K562 (cell line): ENCODE measurements around the gene TSPAN11. TPM values are rescaled to one million over a fixed set of nuclear protein-coding genes. Genes with fewer than 3 reads are reported as not detected.

ENCODE experiments used
- ATAC-seq: fragments of 200-7000 bp; cut with Tn5 transposase; 3 replicates; pipeline ENCODE4 v1.9.1; 2020; ENCODE audit warnings: moderate library complexity
- BruUV-seq: library from RNA; stranded (reverse); fragments of 400-500 nt; replicated peaks from 2 replicates; lab custom pipeline; 2021; lab: Mats Ljungman, UMichigan
- CTCF ChIA-PET: fragments of 300-600 bp; formaldehyde crosslinking; extraction: SDS; loops from one replicate; lab custom pipeline; 2021; ENCODE audit warnings: low intra/inter-chr PET ratio; lab: Yijun Ruan, JAX
- POLR2A ChIA-PET: fragments of 300-600, 350-650 bp; sonication (Branson Sonifier 250); formaldehyde crosslinking; extraction: SDS; loops from one replicate; lab custom pipeline; 2021; ENCODE audit warnings: antibody characterized with exemption, inconsistent platforms; lab: Yijun Ruan, JAX
- DNase-seq, 4 experiments: peaks; one replicate each; pipeline versions ENCODE4 v3.0.0 to v3.0.0-alpha.2; 2011 to 2018; ENCODE audit warnings: low spot score in 3 of 4, mixed read lengths in 3 of 4; ENCODE audit errors: extremely low read depth in 1 of 4
- FAIRE-seq: peaks from 2 replicates; lab custom pipeline; 2011; peaks lifted over from hg19 to GRCh38; lab: Jason Lieb, UNC
- H2AFZ ChIP-seq: 2 replicates; pipeline ENCODE4 v1.6.0; 2011; ENCODE audit warnings: low read depth, low read length, control low read depth, inconsistent platforms
- H3K27ac ChIP-seq: fragments of 200-600 bp; 3 replicates; pipeline ENCODE4 v1.8.0; 2011; ENCODE audit warnings: low read depth, mild to moderate bottlenecking, control low read depth, inconsistent platforms, low read length, moderate library complexity, mixed read lengths; ENCODE audit errors: extremely low read depth
- H3K27me3 ChIP-seq, 2 experiments: fragments of 300-600 bp in 1 of 2; 2 replicates in 1 of 2; 3 replicates in 1 of 2; pipeline versions ENCODE4 v1.6.0 to v1.8.0; 2011; ENCODE audit warnings: inconsistent platforms in 2 of 2, low read length in 2 of 2, mild to moderate bottlenecking in 1 of 2, mixed read lengths in 1 of 2, moderate library complexity in 1 of 2; ENCODE audit not compliant: control insufficient read depth in 2 of 2, insufficient read depth in 2 of 2
- H3K36me3 ChIP-seq: fragments of 300-600 bp; 3 replicates; pipeline ENCODE4 v1.8.0; 2011; ENCODE audit warnings: mild to moderate bottlenecking, low read length, inconsistent platforms; ENCODE audit not compliant: control insufficient read depth, insufficient read depth
- H3K4me1 ChIP-seq, 2 experiments: fragments of 200-600 bp in 1 of 2; replicated peaks in 1 of 2; 2 replicates in 1 of 2; 3 replicates in 1 of 2; pipeline versions ENCODE4 v1.5.1 to v1.8.0; 2011; ENCODE audit warnings: inconsistent platforms in 2 of 2, low read length in 2 of 2, mild to moderate bottlenecking in 1 of 2, mixed read lengths in 1 of 2, moderate library complexity in 1 of 2; ENCODE audit not compliant: control insufficient read depth in 2 of 2, insufficient read depth in 2 of 2
- H3K4me2 ChIP-seq: 2 replicates; pipeline ENCODE4 v1.6.1; 2011; ENCODE audit warnings: low read length, control low read depth, inconsistent platforms, mixed read lengths; ENCODE audit not compliant: insufficient read depth
- H3K4me3 ChIP-seq: fragments of 200-600 bp; sonication (generic), shearing (Covaris generic); 2 replicates; pipeline ENCODE4 v1.5.1; 2016; ENCODE audit warnings: control low read depth, inconsistent platforms
- H3K79me2 ChIP-seq: fragments of 200-600 bp; 3 replicates; pipeline ENCODE4 v1.8.0; 2011; ENCODE audit warnings: low read length, inconsistent platforms; ENCODE audit not compliant: control insufficient read depth, insufficient read depth
- H3K9ac ChIP-seq, 2 experiments: 2 replicates each; pipeline versions ENCODE4 v1.6.0 to v1.6.1; 2011; ENCODE audit warnings: low read depth in 2 of 2, low read length in 2 of 2, control low read depth in 1 of 2, inconsistent platforms in 1 of 2, mild to moderate bottlenecking in 1 of 2, mixed read lengths in 1 of 2; ENCODE audit not compliant: insufficient read depth in 1 of 2
- H3K9me1 ChIP-seq: one replicate; pipeline ENCODE4 v1.6.0; 2011; ENCODE audit warnings: inconsistent platforms, mild to moderate bottlenecking, low read length, moderate library complexity; ENCODE audit not compliant: control insufficient read depth, insufficient read depth
- H3K9me3 ChIP-seq: replicated peaks from 2 replicates; pipeline ENCODE4 v1.5.1; 2011; ENCODE audit warnings: low read depth, low read length, inconsistent platforms; ENCODE audit not compliant: control insufficient read depth, insufficient read depth
- H4K20me1 ChIP-seq: replicated peaks from 2 replicates; pipeline ENCODE4 v1.6.1; 2011; ENCODE audit warnings: low read length, inconsistent platforms, mixed read lengths; ENCODE audit not compliant: control insufficient read depth, insufficient read depth
- ARID3A ChIP-seq: IDR thresholded peaks from 2 replicates; pipeline ENCODE4 v1.6.1; 2012; ENCODE audit warnings: low read depth, low read length, improper control_type of control experiment, borderline replicate concordance
- HES1 ChIP-seq: fragments of 450-650 bp; IDR thresholded peaks from 2 replicates; pipeline ENCODE4 v1.6.1; 2016; ENCODE audit warnings: low read depth, mild to moderate bottlenecking, moderate library complexity
- RB1 ChIP-seq: fragments of 450-650 bp; IDR thresholded peaks from 2 replicates; pipeline ENCODE4 v1.6.1; 2017; ENCODE audit warnings: low read depth, mild to moderate bottlenecking
- ZNF277 ChIP-seq: fragments of 250-450 bp; sonication (Bioruptor Pico); IDR thresholded peaks from 2 replicates; pipeline ENCODE4 v1.8.0; 2022; ENCODE audit warnings: inconsistent platforms, mild to moderate bottlenecking, moderate library complexity, borderline replicate concordance
- ZNF668 ChIP-seq: fragments of 250-450 bp; sonication (Bioruptor Pico); IDR thresholded peaks from 2 replicates; pipeline ENCODE4 v1.8.0; 2022; ENCODE audit warnings: mild to moderate bottlenecking, inconsistent platforms
- WGBS: fragments of 100-300 bp; shearing (Covaris generic); methylation state at CpG from one replicate; pipeline ENCODE4 v1.1.6; 2016; ENCODE audit warnings: low coverage, mixed read lengths; ENCODE audit not compliant: insufficient coverage; ENCODE audit errors: missing lambda C conversion rate; 5-methylcytosine and 5-hydroxymethylcytosine counted together
- in situ Hi-C: fragments of 300-500 bp; cut with MboI; formaldehyde crosslinking; loops from 4 replicates; pipeline ENCODE4 v1.15.0; 2018; ENCODE audit warnings: inconsistent platforms, mixed read lengths
- intact Hi-C: fragments of 100-400 bp; cut with micrococcal nuclease; formaldehyde crosslinking; loops from 2 replicates; pipeline ENCODE4 v1.14.2; 2022
- polyA plus RNA-seq, 8 experiments: library from polyadenylated mRNA; depleted of rRNA in 4 of 8; stranded (reverse) in 5 of 8; unstranded in 3 of 8; fragments of >200 nt; fragmentation: Nextera tagmentation in 2 of 8; fragmentation: Illumina TruSeq in 1 of 8; extraction: Ambion mirVana in 2 of 8; extraction: Trizol in 1 of 8; gene quantifications; 2 replicates each; pipeline versions ENCODE4 v1.2.1 to v1.2.3, GENCODE V29; 2011 to 2014; ENCODE audit warnings: inconsistent platforms in 1 of 8, missing spikeins in 1 of 8
- total RNA-seq, 7 experiments: library from RNA; depleted of rRNA in 6 of 7; stranded (reverse); fragments of >200 nt in 6 of 7; fragmentation: Illumina TruSeq in 2 of 7; extraction: Trizol in 2 of 7; gene quantifications; 2 replicates each; pipeline versions ENCODE4 v1.2.1 to v1.2.3, GENCODE V29; 2011 to 2021; ENCODE audit warnings: low replicate concordance in 1 of 7

TSPAN11 gene
- total and polyA plus RNA-seq, 9 of the 15 experiments (the other 6 are each of a cell fraction or from before 2014, with no cell fraction given) = not detected

GRCh38 chr12:30990316-30990715 is 63.8 kb downstream of the TSPAN11 start (continued):
- TF ChIP-seq HES1 = no peak
- no peak for TF ChIP-seq RB1
- TF ChIP-seq ARID3A = no peak

GRCh38 chr12:30990776-30991175 is 64.2 kb downstream of the TSPAN11 start:
- Histone ChIP-seq H3K27ac (no peak overlapping the region), H3K4me2 (no peak overlapping the region), H3K9me3 (no peaks in the 10 kb centered on the region), H3K4me1 (no peaks in the 10 kb centered on the region), H3K36me3 (no peaks in the 10 kb centered on the region), H3K4me3 (no peak overlapping the region), H4K20me1 (0 out of 2 replicates have a peak, but pooled peaks cover 7% of the 10 kb centered on the region), H3K27me3 (peaks cover 0 to 84% of the 10 kb centered on the region in 2 experiments; a peak in 3 of 5 replicates), H2AFZ (no peak overlapping the region), H3K79me2 (no peaks in the 10 kb centered on the region), H3K9ac (no peak overlapping the region)
- CTCF ChIA-PET = no interaction called here
- no peak for DNase-seq
- no TSS peak for BruUV-seq
- POLR2A ChIA-PET = interaction anchor here (0.9 kb wide), 1 partner anchor 10 kb away, joined by 4 read pairs; no protein-coding TSS in a partner anchor
- no peak for ATAC-seq
- intact Hi-C loops (no loop called here), in situ Hi-C loops (no loop called here)
- TF ChIP-seq ZNF277 = no peak
- no peak for TF ChIP-seq ZNF668 (CRISPR knock-in tag)
- TF ChIP-seq, all 486 proteins: peak for 0
- no peak for FAIRE-seq
- H3K9me1 ChIP-seq = no peaks in the 10 kb centered on the region
- 3% methylated on average over 3 of the region's 3 CpGs for WGBS
